Gastrocnemius medialis (tissue), 4 donors: ENCODE data around the gene MTHFD2L. TPM values are rescaled to one million over a fixed set of nuclear protein-coding genes. Genes with fewer than 3 reads are reported as not detected.

ENCODE experiments used
- ATAC-seq, 2 donors: fragments of 150-250 bp; one replicate each; pipeline ENCODE4 v1.9.1; 2016
- DNase-seq, 2 donors: peaks; one replicate each; pipeline ENCODE4 v3.0.0-alpha.2; 2019
- H3K27ac ChIP-seq, 4 donors: fragments of 200-600 bp; sonication (generic); 1 replicate in 1 of 4; 2 replicates in 3 of 4; pipeline ENCODE4 v1.5.1; 2016 to 2018; ENCODE audit warnings: mild to moderate bottlenecking in 2 of 4, moderate library complexity in 1 of 4
- H3K27me3 ChIP-seq, 3 donors: fragments of 200-600 bp; sonication (generic) in 2 of 3; 1 replicate in 1 of 3; 2 replicates in 2 of 3; pipeline versions ENCODE4 v1.5.1 to v1.6.0; 2016 to 2019; ENCODE audit warnings: mild to moderate bottlenecking in 1 of 3, moderate library complexity in 1 of 3
- H3K36me3 ChIP-seq, 2 donors: fragments of 200-600 bp; sonication (generic) in 1 of 2; one replicate each; pipeline ENCODE4 v1.5.1; 2017 to 2018
- H3K4me1 ChIP-seq, 2 donors: fragments of 200-600 bp; sonication (generic) in 1 of 2; one replicate each; pipeline ENCODE4 v1.5.1; 2016 to 2017; ENCODE audit warnings: mild to moderate bottlenecking in 2 of 2
- H3K4me3 ChIP-seq, 4 donors: fragments of 200-600 bp; sonication (generic) in 3 of 4; 1 replicate in 1 of 4; 2 replicates in 3 of 4; pipeline ENCODE4 v1.5.1; 2016 to 2019; ENCODE audit warnings: mild to moderate bottlenecking in 2 of 4
- H3K9me3 ChIP-seq, 3 donors: fragments of 200-600 bp; sonication (generic) in 2 of 3; 1 replicate in 1 of 3; 2 replicates in 2 of 3; pipeline ENCODE4 v1.5.1; 2016 to 2019
- POLR2A ChIP-seq, 2 donors: fragments of 450-650 bp; IDR thresholded peaks; one replicate each; pipeline ENCODE4 v1.6.1; 2017; ENCODE audit warnings: antibody characterized with exemption in 2 of 2, mild to moderate bottlenecking in 2 of 2, moderate library complexity in 2 of 2
- in situ Hi-C, 4 donors: fragments of 200-750 bp; cut with MboI; loops; one replicate each; pipeline versions ENCODE4 v1.15.0 to v1.8.0; 2017; ENCODE audit warnings: low sequenced_read_pairs in 4 of 4
- intact Hi-C: fragments of 100-400 bp; cut with DNase I; formaldehyde crosslinking; loops from one replicate; pipeline ENCODE4 v1.15.1; 2023; ENCODE audit warnings: low total_unique reads
- total RNA-seq, 4 donors: library from RNA; depleted of rRNA; stranded (reverse); fragments of >200 nt; gene quantifications; one replicate each; pipeline versions ENCODE4 v1.1.0 to v1.2.3, GENCODE V29; 2016
- TF ChIP-seq, protein P1 (sequence below), 5 experiments: fragments of 450-650 bp in 3 of 5; fragments of 200-600 bp in 2 of 5; sonication (generic) in 2 of 5; IDR thresholded peaks in 4 of 5; conservative IDR thresholded peaks in 1 of 5; 1 replicate in 4 of 5; 2 replicates in 1 of 5; pipeline ENCODE4 v1.5.1; 2016 to 2019; ENCODE audit warnings: antibody characterized with exemption in 5 of 5, mild to moderate bottlenecking in 3 of 5, moderate library complexity in 3 of 5

The MTHFD2L gene
- total RNA-seq, 4 donors from 2014 or later = 7.0 to 11.0 (median 7.8) TPM

DNA sequence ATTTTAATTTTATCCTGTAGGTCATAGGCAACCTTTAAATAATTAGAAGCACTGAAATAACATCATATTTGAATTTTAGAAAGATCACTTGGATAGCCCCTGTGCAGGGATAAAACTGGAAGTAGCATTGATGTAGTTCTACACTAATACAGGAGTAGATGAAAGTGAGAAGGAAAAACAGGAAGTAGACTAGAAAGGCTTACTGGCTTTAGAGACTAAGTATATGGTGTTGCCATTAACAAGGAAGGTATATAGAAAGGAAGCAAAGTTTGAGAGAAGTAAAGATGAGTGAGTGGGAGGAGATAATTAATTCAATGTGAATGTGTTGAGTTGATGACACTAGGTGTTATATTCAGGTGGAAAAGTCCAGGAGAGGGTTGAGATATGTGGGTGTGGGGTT lies 77.2 kb downstream of the MTHFD2L start:
- no peak overlapping the region for H3K27ac ChIP-seq
- TF ChIP-seq POLR2A (IDR thresholded peaks at IDR 0.05) = no peak
- TF ChIP-seq, protein P1, sequence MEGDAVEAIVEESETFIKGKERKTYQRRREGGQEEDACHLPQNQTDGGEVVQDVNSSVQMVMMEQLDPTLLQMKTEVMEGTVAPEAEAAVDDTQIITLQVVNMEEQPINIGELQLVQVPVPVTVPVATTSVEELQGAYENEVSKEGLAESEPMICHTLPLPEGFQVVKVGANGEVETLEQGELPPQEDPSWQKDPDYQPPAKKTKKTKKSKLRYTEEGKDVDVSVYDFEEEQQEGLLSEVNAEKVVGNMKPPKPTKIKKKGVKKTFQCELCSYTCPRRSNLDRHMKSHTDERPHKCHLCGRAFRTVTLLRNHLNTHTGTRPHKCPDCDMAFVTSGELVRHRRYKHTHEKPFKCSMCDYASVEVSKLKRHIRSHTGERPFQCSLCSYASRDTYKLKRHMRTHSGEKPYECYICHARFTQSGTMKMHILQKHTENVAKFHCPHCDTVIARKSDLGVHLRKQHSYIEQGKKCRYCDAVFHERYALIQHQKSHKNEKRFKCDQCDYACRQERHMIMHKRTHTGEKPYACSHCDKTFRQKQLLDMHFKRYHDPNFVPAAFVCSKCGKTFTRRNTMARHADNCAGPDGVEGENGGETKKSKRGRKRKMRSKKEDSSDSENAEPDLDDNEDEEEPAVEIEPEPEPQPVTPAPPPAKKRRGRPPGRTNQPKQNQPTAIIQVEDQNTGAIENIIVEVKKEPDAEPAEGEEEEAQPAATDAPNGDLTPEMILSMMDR (IDR thresholded peaks at IDR 0.05 in 4 of 5, conservative IDR thresholded peaks at IDR 0.05 in 1 of 5) = no peak
- H3K9me3 ChIP-seq = no peaks in the 10 kb centered on the region
- intact Hi-C loops (no loop called here), in situ Hi-C loops (no loop called here)
- ATAC-seq (no peak), DNase-seq (no peak)
- no peaks in the 10 kb centered on the region for H3K36me3 ChIP-seq
- no peaks in the 10 kb centered on the region for H3K27me3 ChIP-seq
- H3K4me1 ChIP-seq = peaks cover 0 to 3% of the 10 kb centered on the region in 2 donors
- H3K4me3 ChIP-seq = no peak overlapping the region

DNA sequence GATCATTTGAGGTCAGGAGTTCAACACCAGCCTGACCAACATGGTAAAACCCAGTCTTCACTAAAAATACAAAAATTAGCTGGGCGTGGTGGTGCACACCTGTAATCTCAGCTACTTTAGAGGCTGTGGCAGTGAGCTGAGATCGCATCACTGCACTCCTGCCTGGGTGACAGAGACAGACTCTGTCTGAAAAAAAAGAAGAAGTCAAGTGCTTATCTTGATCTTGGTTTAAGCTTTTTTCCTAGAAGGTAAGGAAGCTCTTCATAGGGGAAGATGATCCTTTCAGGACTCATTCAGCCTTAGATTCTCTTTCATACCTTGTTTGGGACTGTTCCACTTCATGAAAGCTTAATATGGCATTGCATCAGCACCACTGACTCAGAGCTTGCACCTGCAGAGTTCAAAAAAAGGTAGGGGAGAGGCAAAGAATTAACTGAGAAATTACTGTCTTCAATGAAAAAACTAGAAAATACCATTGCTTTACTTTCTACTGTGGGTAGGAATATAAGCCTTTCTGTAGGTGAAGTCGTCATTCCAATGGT lies 79.6 kb downstream of the MTHFD2L start:
- Histone ChIP-seq H3K4me1 (no peaks in the 10 kb centered on the region), H3K27me3 (no peaks in the 10 kb centered on the region), H3K36me3 (no peaks in the 10 kb centered on the region), H3K9me3 (no peaks in the 10 kb centered on the region), H3K27ac (no peak overlapping the region), H3K4me3 (no peak overlapping the region)
- ATAC-seq (no peak), DNase-seq (no peak)
- TF ChIP-seq, protein P1 (IDR thresholded peaks at IDR 0.05 in 4 of 5, conservative IDR thresholded peaks at IDR 0.05 in 1 of 5) = no peak
- TF ChIP-seq POLR2A (IDR thresholded peaks at IDR 0.05) = no peak
- intact Hi-C loops (no loop called here), in situ Hi-C loops (no loop called here)

DNA sequence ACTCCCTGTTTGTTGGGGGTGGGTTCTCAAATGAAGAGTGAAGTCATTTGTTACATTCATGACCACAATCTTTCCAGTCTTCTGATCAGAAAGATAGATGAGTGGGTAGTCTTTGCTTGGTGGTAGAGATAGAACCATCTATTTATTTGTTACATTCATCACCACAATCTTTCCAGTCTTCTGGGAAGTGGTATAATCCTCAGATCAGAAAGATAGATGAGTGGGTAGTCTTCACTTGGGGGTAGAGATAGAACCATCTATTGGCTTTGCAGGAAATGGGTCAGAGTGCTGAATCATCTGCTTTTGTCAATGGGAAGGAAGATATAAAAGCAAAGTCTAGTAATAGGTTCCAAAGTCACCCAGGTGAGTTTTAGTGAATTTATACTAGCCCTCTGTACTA lies 86.1 kb downstream of the MTHFD2L start:
- no peaks in the 10 kb centered on the region for H3K4me1 ChIP-seq
- no peak overlapping the region for H3K4me3 ChIP-seq
- intact Hi-C loops = no loop called here
- no peaks in the 10 kb centered on the region for H3K36me3 ChIP-seq
- H3K27ac ChIP-seq = no peak overlapping the region
- ATAC-seq (no peak), DNase-seq (no peak)
- no peak for TF ChIP-seq POLR2A (IDR thresholded peaks at IDR 0.05)
- TF ChIP-seq, protein P1 (IDR thresholded peaks at IDR 0.05 in 4 of 5, conservative IDR thresholded peaks at IDR 0.05 in 1 of 5) = no peak
- in situ Hi-C loops = no loop called here
- H3K9me3 ChIP-seq = no peaks in the 10 kb centered on the region
- H3K27me3 ChIP-seq = no peaks in the 10 kb centered on the region

DNA sequence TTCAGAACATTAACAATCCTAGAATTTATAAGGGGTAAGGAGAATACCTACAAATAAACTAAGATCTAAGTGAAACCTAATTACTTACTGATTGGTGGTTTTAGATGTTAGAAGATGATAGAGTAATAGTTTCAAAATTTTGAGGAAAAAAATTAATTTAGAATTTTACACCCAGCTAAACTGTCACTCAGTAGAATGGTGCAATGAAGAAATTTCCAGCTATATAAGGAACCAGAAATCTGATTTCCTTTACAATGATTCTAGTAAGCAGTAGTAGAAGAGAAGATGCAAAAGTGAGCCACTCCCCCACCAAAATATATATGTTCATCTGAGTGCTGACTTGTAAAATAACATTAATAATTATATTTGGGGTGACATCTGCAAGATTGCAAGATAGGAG lies 95.0 kb downstream of the MTHFD2L start:
- in situ Hi-C loops (no loop called here), intact Hi-C loops (no loop called here)
- TF ChIP-seq POLR2A (IDR thresholded peaks at IDR 0.05) = no peak
- TF ChIP-seq, protein P1 (IDR thresholded peaks at IDR 0.05 in 4 of 5, conservative IDR thresholded peaks at IDR 0.05 in 1 of 5) = no peak
- Histone ChIP-seq H3K27me3 (no peaks in the 10 kb centered on the region), H3K36me3 (peaks cover 0 to 6% of the 10 kb centered on the region in 2 donors), H3K9me3 (no peaks in the 10 kb centered on the region), H3K4me3 (no peak overlapping the region), H3K27ac (no peak overlapping the region), H3K4me1 (no peaks in the 10 kb centered on the region)
- no peak for DNase-seq
- ATAC-seq = no peak

GRCh38 chr4:74254386-74254785 lies 96.5 kb downstream of the MTHFD2L start:
- Histone ChIP-seq H3K36me3 (peaks cover 0 to 6% of the 10 kb centered on the region in 2 donors), H3K27me3 (no peaks in the 10 kb centered on the region), H3K27ac (no peak overlapping the region), H3K9me3 (no peaks in the 10 kb centered on the region), H3K4me1 (no peaks in the 10 kb centered on the region), H3K4me3 (no peak overlapping the region)
- DNase-seq = no peak
- in situ Hi-C loops = no loop called here
- intact Hi-C loops = no loop called here
- no peak for ATAC-seq
- TF ChIP-seq POLR2A (IDR thresholded peaks at IDR 0.05) = no peak
- TF ChIP-seq, protein P1 (IDR thresholded peaks at IDR 0.05 in 4 of 5, conservative IDR thresholded peaks at IDR 0.05 in 1 of 5) = no peak
